Endothelial cell of umbilical vein (primary cell): Measurements from ENCODE around the gene TMUB2. TPM values are rescaled to one million over a fixed set of nuclear protein-coding genes. Genes with fewer than 3 reads are reported as not detected.
A peak's percentile ranks its signal among the peaks of the same experiment; 100 is the strongest.

ENCODE experiments used
- BruUV-seq: library from RNA; stranded (reverse); fragments of 400-500 nt; replicated peaks from 2 replicates; lab custom pipeline; 2021; lab: Mats Ljungman, UMichigan
- CTCF ChIA-PET: fragments of 300-600, 350-600 bp; sonication (Branson Sonifier 250); formaldehyde crosslinking; loops from one replicate; lab custom pipeline; 2021; ENCODE audit warnings: antibody characterized with exemption, inconsistent platforms; lab: Charles Lee
- POLR2A ChIA-PET: fragments of 300-600, 350-600 bp; sonication (Branson Sonifier 250); formaldehyde crosslinking; loops from one replicate; lab custom pipeline; 2021; ENCODE audit warnings: antibody characterized with exemption, inconsistent platforms; lab: Charles Lee
- DNase-seq: peaks from one replicate; pipeline ENCODE4 v3.0.0-alpha.2; 2011; ENCODE audit warnings: low read depth, low spot score
- FAIRE-seq: peaks from 2 replicates; lab custom pipeline; 2011; peaks lifted over from hg19 to GRCh38; lab: Jason Lieb, UNC
- H2AFZ ChIP-seq: 2 replicates; pipeline ENCODE4 v1.6.0; 2012; ENCODE audit warnings: low read depth, low read length, control low read depth, inconsistent platforms
- H3K27ac ChIP-seq: 2 replicates; pipeline ENCODE4 v1.5.1; 2011; ENCODE audit warnings: low read depth, mild to moderate bottlenecking, control low read depth, low read length, moderate library complexity; ENCODE audit not compliant: insufficient read depth
- H3K27me3 ChIP-seq, 2 experiments: 2 replicates each; pipeline versions ENCODE4 v1.6.0 to v1.6.1; 2011; ENCODE audit warnings: low read length in 2 of 2, mixed read lengths in 1 of 2; ENCODE audit not compliant: control insufficient read depth in 2 of 2, insufficient read depth in 2 of 2
- H3K36me3 ChIP-seq, 2 experiments: 2 replicates in 1 of 2; 3 replicates in 1 of 2; pipeline ENCODE4 v1.5.1; 2011; ENCODE audit warnings: low read length in 2 of 2, mild to moderate bottlenecking in 1 of 2, moderate library complexity in 1 of 2; ENCODE audit not compliant: control insufficient read depth in 2 of 2, insufficient read depth in 2 of 2; ENCODE audit errors: extremely low read depth in 1 of 2
- H3K4me1 ChIP-seq: 3 replicates; pipeline ENCODE4 v1.5.1; 2011; ENCODE audit warnings: mild to moderate bottlenecking, low read length; ENCODE audit not compliant: control insufficient read depth, insufficient read depth; ENCODE audit errors: extremely low read depth
- H3K4me2 ChIP-seq: 2 replicates; pipeline ENCODE4 v1.6.1; 2011; ENCODE audit warnings: low read length, control low read depth, mixed read lengths; ENCODE audit not compliant: insufficient read depth
- H3K4me3 ChIP-seq, 3 experiments: fragments of 200-600 bp in 1 of 3; sonication (generic), shearing (Covaris generic) in 1 of 3; replicated peaks in 1 of 3; 2 replicates each; pipeline ENCODE4 v1.5.1; 2011 to 2016; ENCODE audit warnings: control low read depth in 3 of 3, low read length in 3 of 3, mild to moderate bottlenecking in 2 of 3, inconsistent platforms in 1 of 3, low read depth in 1 of 3, moderate library complexity in 1 of 3; ENCODE audit not compliant: insufficient read depth in 1 of 3
- H3K79me2 ChIP-seq: 2 replicates; pipeline ENCODE4 v1.6.0; 2012; ENCODE audit warnings: low read length, inconsistent platforms; ENCODE audit not compliant: control insufficient read depth, insufficient read depth
- H3K9ac ChIP-seq: replicated peaks from 2 replicates; pipeline ENCODE3; 2011; ENCODE audit warnings: low read length, control low read depth; ENCODE audit not compliant: insufficient read depth; ENCODE audit errors: extremely low read depth
- H3K9me1 ChIP-seq: replicated peaks from 3 replicates; pipeline ENCODE4 v1.6.0; 2011; ENCODE audit warnings: mild to moderate bottlenecking, low read length; ENCODE audit not compliant: control insufficient read depth, insufficient read depth; ENCODE audit errors: extremely low read depth
- H3K9me3 ChIP-seq: replicated peaks from 2 replicates; pipeline ENCODE4 v1.5.1; 2012; ENCODE audit warnings: low read length, inconsistent platforms; ENCODE audit not compliant: control insufficient read depth, insufficient read depth
- H4K20me1 ChIP-seq: replicated peaks from 2 replicates; pipeline ENCODE3; 2011; ENCODE audit warnings: mild to moderate bottlenecking, low read length; ENCODE audit not compliant: control insufficient read depth, insufficient read depth; ENCODE audit errors: extremely low read depth
- MYC ChIP-seq: IDR thresholded peaks from one replicate; pipeline ENCODE4 v1.6.1; 2011; ENCODE audit warnings: mild to moderate bottlenecking, low read depth, low read length
- POLR2A ChIP-seq: IDR thresholded peaks from 2 replicates; pipeline ENCODE4 v1.6.1; 2012; ENCODE audit warnings: low read depth, mild to moderate bottlenecking, control low read depth, low read length
- POLR2AphosphoS5 ChIP-seq: IDR thresholded peaks from 2 replicates; pipeline ENCODE4 v1.6.1; 2012; ENCODE audit warnings: low read depth, mild to moderate bottlenecking, control low read depth, low read length, moderate library complexity; ENCODE audit not compliant: insufficient read depth
- dilution Hi-C: fragments of 300-500 bp; cut with MboI; formaldehyde crosslinking; loops from one replicate; pipeline ENCODE4 v1.15.0; 2019; ENCODE audit warnings: low sequenced_read_pairs; ENCODE audit not compliant: extremely low pct_ligation_motif_present
- intact Hi-C: fragments of 100-400 bp; cut with micrococcal nuclease; formaldehyde crosslinking; loops from one replicate; pipeline ENCODE4 v1.10.0; 2022
- polyA plus RNA-seq, 4 experiments: library from polyadenylated mRNA; depleted of rRNA in 3 of 4; stranded (reverse) in 3 of 4; unstranded in 1 of 4; fragments of >200 nt; gene quantifications; 2 replicates each; pipeline versions ENCODE4 v1.2.1 to v1.2.3, GENCODE V29; 2011 to 2012; ENCODE audit warnings: missing spikeins in 1 of 4
- total RNA-seq: library from RNA; stranded (reverse); gene quantifications from 2 replicates; pipeline ENCODE4 v1.2.3, GENCODE V29; 2021
- TF ChIP-seq, protein P1 (sequence below): IDR thresholded peaks from 2 replicates; pipeline ENCODE4 v1.6.1; 2011; ENCODE audit not compliant: insufficient read depth, insufficient read length
- TF ChIP-seq, protein P2 (sequence below), 2 donors: IDR thresholded peaks; 1 replicate in 1 of 2; 2 replicates in 1 of 2; pipeline ENCODE4 v1.5.1; 2011; ENCODE audit warnings: low read length in 2 of 2, mild to moderate bottlenecking in 2 of 2, moderate library complexity in 2 of 2, control low read depth in 1 of 2, inconsistent platforms in 1 of 2, low read depth in 1 of 2; ENCODE audit not compliant: insufficient read depth in 1 of 2; ENCODE audit errors: extremely low read depth in 1 of 2

The TMUB2 gene
- total and polyA plus RNA-seq, 2 donors (not counting 3 experiments of a cell fraction or from before 2014, with no cell fraction given) = 43.6 to 72.5 TPM

DNA sequence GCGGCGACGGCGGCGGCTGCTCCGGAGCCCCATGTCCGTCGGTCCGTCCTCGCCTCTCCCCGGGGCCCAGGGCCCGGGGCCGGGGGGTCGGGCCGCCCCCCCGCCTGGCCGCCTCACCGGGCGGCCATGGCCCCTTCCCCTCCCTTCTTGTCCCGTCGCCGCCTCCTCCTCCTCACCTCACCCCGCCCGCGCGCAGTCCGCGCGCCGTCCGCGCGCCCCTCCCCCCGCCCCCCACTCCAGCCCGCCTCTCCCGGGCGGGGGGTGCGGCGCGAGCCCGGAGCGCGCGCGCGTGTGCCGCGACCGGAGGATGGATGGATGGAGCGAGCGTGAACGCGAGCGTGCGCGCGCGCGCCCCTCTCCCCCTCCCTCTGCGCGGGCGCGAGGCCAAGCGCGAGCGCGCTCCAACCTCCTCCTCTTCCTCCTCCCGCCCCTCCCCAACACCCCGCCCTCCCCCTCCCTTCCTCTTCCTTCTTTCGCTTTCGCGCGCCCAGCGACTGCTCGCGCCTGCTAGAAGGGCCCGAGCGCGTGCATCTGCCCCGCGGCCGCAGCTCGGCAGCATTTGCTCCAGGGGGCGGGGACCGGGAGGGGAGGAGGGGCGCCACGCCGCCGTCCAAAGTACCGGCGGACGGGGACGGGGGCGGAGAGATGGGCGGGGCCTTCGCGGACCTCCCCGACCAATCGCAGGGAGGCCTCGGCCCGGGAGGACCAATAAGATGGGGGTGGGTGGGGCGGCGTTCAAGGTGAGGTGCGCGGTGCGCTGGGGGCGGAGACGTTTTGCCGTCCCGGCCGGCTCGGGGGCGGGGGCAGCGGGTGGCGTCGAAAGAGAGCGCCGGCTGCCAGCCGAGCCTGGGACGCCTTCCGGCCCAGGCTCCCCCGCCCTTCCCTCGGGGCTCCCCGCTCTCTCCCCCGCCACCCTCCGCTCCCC, 13.0 kb downstream of the TMUB2 start, which contains the start of gene ATXN7L3:
Gene ATXN7L3 (minus strand): TSS at position 332 of the 925 bp plus-strand sequence. CDS start 1,814 bp downstream, outside the sequence.
- Histone ChIP-seq H3K4me1 (peaks cover 26% of the 10 kb centered on the region), H3K9ac (peak within 1 kb of the TSS; percentile 83), H3K9me1 (no peaks in the 10 kb centered on the region), H3K27ac (peak within 1 kb of the TSS; percentile 69), H3K9me3 (no peaks in the 10 kb centered on the region), H3K4me3 (peak within 1 kb of the TSS; percentile 70 to 94 (median 88)), H3K4me2 (peak within 1 kb of the TSS; percentile 71), H4K20me1 (no peaks in the 10 kb centered on the region), H3K36me3 (peaks cover 4 to 19% of the 10 kb centered on the region in 2 experiments), H2AFZ (peak within 1 kb of the TSS; percentile 79), H3K27me3 (no peaks in the 10 kb centered on the region), H3K79me2 (peaks cover 23% of the 10 kb centered on the region)
- ChIA-PET CTCF (interaction anchor here (0.6 to 1.8 kb wide), 4 partner anchors 14 to 164 kb away, joined by 3 to 10 read pairs (median 4); partner anchors contain the start of genes FAM171A2 and TMUB2), POLR2A (interaction anchor here (0.6 kb wide), 2 partner anchors 22 to 81 kb away, joined by 5 read pairs; no protein-coding TSS in a partner anchor)
- FAIRE-seq (peak; percentile 99), DNase-seq (peak; percentile 98)
- TF ChIP-seq, protein P1, sequence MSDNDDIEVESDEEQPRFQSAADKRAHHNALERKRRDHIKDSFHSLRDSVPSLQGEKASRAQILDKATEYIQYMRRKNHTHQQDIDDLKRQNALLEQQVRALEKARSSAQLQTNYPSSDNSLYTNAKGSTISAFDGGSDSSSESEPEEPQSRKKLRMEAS = peak; percentile 21
- no peak for TF ChIP-seq MYC
- TF ChIP-seq POLR2AphosphoS5 = peak; percentile 59
- peak; percentile 50 for TF ChIP-seq POLR2A
- TF ChIP-seq, protein P2, sequence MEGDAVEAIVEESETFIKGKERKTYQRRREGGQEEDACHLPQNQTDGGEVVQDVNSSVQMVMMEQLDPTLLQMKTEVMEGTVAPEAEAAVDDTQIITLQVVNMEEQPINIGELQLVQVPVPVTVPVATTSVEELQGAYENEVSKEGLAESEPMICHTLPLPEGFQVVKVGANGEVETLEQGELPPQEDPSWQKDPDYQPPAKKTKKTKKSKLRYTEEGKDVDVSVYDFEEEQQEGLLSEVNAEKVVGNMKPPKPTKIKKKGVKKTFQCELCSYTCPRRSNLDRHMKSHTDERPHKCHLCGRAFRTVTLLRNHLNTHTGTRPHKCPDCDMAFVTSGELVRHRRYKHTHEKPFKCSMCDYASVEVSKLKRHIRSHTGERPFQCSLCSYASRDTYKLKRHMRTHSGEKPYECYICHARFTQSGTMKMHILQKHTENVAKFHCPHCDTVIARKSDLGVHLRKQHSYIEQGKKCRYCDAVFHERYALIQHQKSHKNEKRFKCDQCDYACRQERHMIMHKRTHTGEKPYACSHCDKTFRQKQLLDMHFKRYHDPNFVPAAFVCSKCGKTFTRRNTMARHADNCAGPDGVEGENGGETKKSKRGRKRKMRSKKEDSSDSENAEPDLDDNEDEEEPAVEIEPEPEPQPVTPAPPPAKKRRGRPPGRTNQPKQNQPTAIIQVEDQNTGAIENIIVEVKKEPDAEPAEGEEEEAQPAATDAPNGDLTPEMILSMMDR (IDR thresholded peaks at IDR 0.05; ENCODE audit: extremely low read depth in 1 of 2, insufficient read depth in 1 of 2, low read depth in 1 of 2, low read length in 2 of 2) = no peak
- intact Hi-C loops = loop anchor here (1.0 to 2.0 kb wide), 4 partner anchors 10 to 145 kb away; partner anchors contain the start of genes GRN and UBTF
- dilution Hi-C loops = no loop called here
- no TSS peak for BruUV-seq
